Hematopoietic multipotent progenitor cell treated with erythropoietin and hydrocortisone succinate and interleukin-3 and kit ligand, for 17 days (in vitro differentiated cells): ENCODE measurements around the gene MBOAT7.

Experiments used
- DNase-seq: peaks from one replicate; pipeline ENCODE4 v3.0.0-alpha.2; 2015; ENCODE audit warnings: low spot score

Gene MBOAT7

DNA sequence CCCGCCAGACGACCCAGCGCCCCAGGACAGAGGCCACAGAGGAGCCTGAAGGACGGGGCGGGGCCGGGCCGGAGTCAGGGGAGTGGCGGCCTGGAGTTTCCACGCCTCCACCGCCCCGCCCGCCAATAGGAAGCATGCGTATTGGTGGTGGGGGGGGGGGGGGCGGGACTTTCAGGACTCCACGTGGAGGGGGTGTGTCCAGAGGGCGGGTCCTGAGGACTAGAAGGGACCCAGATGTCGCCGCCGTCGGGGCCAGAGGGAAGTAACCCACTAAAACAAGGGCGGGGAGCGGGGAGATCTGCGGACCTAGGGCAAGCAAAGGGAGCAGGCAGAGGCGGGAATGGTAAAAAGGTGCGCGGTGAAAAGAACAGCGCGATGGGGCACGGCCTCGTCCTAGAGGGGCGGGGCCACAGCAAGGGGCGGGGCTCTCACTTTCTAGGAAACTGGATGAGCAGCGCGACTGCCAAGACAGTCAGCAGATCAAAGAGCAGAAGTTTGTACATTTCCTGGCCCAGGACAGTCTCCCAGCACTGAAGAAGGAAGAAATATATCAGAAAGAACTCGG, 27.1 kb downstream of the MBOAT7 start:
- DNase-seq, result peak; percentile 89

DNA sequence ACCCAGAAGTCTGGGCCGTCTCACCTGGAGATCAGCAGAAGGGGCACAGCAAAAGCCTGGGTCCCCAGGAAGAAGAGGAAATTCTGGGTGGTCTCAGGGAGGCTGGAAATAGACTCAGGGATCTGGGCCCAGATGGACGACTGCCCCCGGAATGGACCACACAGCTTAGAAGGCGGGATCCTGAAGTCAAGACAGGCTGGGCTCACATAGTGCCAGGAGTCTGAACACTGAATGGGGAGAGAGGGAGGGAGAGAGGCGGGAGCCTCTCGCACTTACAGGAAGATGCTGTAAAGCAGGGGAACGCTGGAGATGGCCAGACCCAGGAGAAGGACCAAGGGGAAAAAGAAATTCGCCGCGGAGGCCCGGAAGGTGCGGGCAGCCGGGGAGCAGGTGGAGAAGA, 28.5 kb downstream of the MBOAT7 start:
- DNase-seq, result no peak

DNA sequence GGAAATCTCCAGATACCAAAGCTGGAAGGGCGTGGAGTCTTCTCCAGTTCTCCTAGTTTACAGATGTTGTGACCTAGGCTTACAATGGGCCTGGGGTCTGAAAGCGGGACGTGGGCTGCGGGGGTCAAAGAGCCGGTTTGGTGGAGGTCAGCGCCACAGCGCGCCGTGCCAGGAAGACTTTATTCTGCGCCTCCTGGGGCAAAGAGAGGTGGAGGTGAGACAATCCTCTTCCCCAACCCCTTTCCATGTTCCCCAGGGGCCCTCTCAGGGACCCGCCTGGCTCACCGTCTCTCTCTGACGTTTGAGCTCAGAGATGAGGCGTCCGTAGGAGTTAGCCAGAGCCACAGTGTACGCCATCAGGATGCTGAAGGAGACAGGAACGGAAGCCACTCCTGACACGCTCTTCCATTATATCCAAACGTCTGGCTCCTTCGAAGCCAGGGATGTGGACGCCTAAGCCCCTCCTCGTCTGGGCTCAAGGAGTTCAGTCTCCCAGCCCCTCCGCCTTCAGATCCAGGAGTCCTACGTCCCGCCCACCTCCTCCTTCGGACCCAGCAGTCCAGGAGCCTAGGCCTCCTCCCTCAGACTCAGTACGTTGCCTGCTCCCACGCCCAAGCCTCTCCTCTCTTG, 29.1 kb downstream of the MBOAT7 start:
- DNase-seq, result no peak

DNA sequence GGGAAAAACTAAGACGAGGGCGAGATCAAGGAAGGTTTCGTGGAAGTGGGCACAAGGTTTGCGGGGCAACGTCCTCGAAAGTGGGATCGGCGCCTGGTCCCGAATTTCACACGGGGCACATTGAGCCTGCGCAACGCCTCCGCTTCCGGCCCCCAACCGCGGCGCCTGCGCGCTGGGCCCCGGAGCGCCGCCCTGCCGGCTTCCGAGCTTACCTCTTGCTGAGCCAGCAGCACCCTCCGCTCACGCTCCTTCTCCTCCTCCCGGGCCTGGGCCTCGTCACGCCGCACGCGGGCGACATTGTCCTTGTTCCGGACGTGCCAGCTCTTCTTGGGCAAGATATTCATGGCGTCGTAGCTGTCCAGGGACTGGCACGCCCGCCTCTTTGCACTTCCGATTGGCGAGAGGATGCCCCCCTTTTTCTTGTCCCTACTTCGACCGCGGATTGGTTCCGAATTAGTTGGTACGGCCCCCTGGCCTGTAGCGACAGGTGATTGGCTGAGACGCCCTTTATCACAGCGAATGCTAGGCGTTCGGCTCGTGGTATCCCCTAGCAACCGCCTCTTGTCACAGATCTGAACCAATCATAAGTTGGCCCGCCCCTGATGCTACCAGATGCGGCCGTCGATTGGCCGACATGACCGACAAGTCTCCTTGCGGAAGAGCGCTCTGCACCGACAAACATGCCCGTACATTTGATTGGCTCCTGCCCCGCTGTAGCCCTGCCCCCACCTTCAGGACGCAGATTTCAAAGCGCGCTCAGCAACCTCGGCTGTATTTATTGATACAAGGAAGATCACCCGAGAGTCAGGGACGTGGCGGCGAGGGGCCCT, 29.8 kb downstream of the MBOAT7 start, which contains the start of gene LENG1:
Gene LENG1 (minus strand): TSS at position 370 of the 830 bp plus-strand sequence. CDS start 26 bp downstream, at position 344.
- DNase-seq, result peak; percentile 100

DNA sequence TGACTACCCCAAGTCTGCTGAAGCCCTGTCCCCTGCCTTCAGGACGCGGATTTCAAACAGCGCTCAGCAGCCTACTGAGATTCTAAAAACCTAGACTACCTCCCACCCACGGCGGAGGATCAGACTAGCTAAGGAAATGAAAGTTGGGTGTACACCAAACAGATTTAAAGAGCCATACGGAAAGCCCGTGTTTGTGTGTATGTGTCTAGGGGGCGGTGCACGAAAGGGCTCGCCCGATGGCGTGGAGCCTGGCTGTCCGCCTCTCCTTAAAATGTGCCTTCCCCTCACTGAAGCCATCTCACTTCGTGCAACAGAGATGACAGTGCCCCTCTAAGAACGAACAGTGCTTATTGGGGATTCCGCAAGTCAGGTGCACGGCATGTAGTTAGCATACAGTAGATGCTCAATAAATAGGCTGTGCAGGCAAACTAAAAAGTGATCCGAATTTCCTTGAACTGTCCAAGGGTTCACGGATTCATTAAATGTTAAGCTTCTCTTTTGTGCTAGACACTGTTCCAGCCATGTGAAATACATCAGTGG, 30.5 kb downstream of the MBOAT7 start:
- no peak for DNase-seq

DNA sequence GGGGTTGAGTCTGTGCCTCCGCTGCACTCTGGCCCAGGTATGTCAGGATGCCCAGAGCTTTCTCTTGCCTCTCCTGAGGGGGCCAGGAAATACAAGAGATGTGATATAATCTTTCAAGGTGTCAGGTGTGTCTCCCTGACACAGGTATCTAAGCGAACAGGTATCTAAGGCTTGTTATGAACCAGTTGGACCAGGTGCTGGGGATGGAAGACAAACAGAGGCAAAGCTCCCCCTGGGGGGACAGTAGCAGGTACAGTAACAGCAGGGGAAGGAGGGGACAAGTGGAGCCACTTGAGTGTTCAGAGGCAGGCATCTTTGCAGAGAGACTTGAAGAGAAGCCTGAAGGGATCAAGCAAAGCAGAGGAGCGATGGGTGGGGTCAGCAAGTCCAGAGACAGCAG, 32.4 kb downstream of the MBOAT7 start:
- DNase-seq, result no peak

DNA sequence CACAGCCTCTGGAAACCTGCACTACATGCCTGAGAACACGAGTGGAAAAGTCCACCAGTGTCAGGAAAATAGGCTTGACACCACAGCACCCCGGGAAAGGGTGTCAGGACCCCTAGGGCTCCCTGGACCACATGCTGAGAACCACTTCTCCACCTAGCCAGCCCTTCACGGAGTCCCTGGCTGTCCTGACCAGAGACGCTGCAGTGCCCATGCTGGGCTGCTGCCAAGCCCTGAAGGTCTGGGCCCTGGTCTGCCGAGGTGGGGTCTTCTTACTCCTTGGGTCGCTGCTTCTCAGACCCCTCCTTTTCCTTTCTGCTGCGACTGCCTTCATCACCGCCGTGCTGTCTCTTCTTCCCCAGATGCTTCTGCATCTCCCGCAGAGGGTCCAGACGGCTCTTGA, 32.9 kb downstream of the MBOAT7 start:
- no peak for DNase-seq

DNA sequence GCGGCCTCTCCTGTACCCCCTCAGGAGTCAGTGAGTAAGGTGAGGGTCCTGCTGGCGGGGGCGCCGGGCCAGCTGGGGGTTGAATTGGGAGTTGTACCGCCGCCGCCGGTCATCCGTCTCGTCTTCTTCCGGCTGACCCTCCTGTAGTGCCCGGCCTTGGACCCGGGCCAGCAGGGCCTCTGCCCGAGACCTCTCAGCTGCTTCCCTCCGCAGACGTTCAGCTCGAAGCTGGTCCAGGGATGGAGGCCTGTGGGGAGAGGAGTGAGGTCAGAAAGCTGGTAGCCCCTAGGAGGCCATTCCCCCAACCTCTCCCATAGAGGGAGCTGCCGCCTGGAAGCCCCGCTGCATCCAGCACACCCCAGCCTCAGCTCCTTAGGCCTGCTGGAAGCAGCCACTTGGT, 33.7 kb downstream of the MBOAT7 start:
- DNase-seq, result no peak

DNA sequence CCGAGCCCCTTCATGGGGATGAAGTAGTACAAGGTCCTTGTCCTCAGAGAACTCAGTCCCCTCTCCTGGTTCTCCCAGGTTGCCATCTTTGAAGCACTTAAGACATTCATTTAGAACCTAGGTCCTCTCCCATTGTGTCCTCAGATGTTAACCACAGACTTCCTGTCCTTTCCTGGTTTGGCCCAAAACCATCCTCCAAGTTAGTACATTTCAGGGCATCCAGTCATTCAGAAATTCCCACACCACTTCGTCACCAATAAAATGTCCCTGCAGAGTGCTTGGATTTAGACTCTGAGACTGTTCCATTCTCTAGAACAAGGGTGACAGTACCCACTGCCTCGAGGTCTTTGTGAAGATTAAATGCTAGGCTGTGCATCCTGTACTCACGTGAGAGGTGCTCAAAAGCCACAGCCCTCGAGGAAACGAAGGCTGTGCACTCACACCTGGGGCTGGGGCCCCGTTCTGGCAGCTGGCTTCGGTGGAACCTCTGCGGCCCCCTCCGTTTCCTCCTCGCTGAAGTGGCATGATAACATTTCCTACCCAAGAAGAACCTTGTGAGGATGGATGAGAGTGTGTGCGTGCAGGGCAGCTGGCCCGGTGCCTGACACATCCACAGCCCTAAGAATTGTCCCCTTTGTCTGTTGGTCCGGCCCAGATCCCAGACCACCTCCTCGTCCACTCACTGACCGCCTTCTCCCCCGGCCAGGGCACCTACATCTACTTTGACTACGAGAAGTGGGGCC, 34.6 kb downstream of the MBOAT7 start:
- no peak for DNase-seq

DNA sequence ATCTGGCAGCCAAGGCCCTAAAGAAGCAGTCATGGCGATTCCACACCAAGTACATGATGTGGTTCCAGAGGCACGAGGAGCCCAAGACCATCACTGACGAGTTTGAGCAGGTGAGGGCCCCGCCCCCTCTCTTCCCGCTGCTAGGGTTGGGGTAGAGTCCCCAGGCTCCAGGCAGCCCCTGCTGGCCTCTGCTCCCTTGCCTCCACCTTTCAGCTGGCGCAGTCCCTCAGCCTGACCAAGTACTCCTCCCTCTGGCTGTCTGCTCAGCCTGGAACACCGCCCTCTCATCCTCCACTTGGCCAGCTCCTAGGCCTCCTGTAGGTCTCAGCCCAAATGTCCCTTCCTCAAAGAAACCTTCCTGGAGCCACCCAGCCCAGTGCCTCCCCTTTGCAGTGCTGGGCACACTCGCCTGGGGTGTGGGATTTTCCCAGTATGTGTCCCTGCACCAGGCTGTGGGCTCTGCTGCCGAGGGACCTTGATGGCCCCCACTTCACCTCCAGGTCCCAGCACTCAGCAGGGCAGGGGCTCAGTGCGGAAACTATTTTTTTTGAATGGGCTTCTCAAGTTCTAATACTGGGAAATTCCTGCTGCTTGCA, 35.6 kb downstream of the MBOAT7 start:
- no peak for DNase-seq

DNA sequence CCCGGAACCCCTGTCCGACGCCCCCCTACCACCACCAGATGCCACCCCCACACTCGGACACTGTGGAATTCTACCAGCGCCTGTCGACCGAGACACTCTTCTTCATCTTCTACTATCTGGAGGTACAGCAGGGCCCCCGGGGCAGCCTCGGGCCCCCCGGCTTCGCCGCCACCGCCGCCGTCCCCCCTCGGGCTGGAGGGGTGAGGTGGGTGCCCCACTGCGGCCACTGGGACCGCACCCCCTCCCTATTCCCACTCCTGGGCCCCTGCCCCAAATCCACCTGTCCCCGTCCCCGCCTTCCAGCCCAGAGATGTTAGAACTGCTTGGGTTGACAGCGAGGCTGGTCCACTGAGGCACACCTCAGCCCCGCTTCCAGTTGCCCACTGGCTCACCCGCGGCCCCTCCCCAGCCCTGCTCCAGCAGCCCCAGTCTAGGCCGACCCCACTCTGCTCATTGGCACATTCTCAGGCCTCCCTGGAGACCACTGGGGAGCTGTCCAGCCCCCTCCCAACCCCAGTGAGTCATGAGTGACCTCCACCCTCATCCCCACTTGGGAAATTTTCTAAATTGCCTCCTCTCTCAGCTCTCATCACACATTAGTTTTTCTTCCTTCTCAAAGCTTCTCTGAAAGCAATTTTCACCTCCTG, 36.4 kb downstream of the MBOAT7 start:
- no peak for DNase-seq

DNA sequence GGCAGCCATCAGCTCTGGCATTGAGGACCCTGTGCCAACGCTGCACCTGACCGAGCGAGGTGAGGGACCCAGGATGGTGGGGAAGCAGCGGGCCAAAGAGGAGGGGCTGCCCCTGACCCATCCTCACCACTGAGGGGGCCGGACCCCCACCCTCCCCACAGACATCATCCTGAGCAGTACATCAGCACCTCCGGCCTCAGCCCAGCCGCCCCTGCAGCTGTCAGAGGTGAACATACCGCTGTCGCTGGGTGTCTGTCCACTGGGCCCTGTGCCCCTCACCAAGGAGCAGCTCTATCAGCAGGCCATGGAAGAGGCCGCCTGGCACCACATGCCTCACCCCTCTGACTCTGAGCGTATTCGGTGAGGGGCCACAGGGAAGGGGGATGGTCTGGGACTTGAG, 37.1 kb downstream of the MBOAT7 start:
- no peak for DNase-seq

DNA sequence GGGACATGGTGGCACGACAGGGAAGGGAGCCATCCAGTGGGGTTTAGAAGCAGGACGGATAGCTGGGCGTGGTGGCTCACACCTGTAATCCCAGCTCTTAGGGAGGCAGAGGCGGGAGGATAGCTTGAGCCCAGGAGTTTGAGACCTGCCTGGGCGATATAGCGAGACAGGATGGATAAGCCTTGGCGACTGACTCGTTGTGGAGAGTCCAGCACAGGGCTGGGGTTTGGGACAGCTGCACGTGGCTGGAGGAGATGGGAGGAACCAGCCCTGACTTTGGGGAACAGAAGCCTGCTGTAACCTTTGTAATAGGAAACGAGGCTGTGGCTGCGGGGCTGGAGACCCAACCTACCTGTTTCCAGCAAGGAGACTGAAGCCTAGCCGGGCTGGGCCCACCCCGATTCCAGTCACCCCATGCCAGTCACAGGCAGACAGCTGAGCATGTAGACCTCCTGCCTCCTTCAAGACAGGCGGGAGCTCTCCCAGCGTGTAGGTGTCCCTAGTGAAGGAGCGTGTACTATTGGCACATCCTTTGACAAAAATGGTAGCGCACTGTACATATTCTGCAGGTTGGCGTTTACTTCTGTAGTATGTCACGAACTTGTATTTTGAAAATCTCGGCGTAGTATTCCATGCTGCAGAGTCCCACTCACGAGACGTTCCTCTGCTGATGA, 37.9 kb downstream of the MBOAT7 start:
- DNase-seq, result no peak

DNA sequence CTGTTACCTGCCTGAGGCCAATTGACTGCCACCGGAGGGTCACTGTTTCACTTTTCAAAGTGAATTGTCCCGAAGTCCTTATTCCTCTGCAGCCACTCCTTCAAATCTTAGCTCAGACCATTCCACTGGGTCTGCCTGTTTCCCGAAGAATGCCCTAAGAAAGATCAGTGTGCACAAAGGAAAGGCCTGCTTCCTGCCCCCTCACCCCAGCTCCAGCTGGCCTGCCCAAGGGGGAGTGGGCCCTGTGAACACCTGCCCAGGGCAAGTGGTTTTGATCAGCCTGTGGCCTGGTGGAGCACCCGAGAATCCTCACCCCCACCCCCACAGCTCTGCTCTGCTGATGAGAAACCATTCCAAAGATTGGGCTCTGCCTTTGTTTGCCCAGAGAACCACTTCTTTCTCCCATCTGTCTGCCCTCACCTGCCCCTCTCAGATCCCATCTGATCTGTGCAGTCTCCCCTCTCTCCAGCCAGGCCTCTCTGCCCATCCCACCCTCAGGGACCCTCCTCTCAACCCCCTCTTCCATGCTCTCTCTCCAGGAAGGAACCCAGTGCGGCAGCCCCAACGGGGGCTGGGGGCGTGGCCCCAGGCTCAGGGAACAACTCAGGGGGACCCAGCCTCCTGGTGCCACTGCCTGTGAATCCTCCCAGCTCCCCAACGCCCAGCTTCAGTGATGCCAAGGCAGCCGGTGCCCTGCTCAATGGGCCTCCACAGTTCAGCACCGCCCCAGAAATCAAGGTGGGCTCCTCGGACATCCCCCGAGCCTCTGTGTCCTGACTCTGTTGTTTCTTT, 40.2 kb downstream of the MBOAT7 start:
- DNase-seq, result no peak

DNA sequence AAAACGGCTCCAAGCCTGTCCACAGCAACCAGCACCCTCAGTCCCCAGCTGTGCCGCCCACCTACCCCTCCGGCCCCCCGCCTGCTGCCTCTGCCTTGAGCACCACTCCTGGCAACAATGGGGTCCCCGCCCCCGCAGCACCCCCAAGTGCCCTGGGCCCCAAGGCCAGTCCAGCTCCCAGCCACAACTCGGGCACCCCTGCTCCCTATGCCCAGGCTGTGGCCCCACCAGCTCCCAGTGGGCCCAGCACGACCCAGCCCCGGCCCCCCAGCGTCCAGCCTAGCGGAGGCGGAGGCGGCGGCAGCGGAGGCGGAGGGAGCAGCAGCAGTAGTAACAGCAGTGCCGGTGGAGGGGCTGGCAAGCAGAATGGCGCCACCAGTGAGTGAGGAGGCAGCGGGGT, 41.2 kb downstream of the MBOAT7 start:
- no peak for DNase-seq

DNA sequence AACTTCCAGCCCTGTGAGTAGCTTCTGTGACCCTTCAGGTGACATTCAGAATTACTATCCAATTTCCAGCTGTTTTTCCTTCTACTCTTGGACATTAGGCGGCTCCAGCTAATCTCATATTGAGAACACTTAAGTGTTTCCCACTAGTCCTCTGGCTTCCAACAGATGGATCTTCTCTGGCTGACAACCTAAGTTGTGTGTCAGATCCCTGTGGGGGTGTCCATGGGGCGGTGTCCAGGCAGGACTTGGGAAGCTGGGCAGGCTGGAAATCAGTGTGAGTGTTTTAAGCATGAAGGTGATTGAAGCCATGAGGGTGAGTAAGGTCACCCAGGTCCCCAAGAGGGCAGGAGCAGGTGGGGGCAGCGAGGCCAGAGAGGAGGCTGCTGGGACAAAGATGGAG, 41.7 kb downstream of the MBOAT7 start:
- no peak for DNase-seq

DNA sequence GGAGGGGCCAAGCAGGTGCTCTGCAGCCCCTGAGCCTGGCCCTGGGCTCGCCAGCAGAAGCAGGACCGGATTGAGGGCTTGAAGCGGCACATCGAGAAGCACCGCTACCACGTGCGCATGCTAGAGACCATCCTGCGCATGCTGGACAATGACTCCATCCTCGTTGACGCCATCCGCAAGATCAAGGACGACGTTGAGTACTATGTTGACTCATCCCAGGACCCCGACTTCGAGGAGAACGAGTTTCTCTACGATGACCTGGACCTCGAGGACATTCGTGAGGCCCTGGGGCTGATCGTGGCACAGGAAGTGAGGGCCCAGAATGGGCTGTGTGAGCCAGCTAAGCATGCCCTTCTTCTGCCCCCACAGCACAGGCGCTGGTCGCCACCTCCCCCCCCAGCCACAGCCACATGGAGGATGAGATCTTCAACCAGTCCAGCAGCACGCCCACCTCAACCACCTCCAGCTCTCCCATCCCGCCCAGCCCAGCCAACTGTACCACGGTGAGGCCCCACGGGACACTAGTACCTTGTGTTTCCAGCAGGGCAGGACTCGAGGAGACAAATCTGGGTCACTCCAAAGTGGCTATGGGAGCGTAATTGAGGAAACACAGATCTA, 43.7 kb downstream of the MBOAT7 start:
- no peak for DNase-seq

DNA sequence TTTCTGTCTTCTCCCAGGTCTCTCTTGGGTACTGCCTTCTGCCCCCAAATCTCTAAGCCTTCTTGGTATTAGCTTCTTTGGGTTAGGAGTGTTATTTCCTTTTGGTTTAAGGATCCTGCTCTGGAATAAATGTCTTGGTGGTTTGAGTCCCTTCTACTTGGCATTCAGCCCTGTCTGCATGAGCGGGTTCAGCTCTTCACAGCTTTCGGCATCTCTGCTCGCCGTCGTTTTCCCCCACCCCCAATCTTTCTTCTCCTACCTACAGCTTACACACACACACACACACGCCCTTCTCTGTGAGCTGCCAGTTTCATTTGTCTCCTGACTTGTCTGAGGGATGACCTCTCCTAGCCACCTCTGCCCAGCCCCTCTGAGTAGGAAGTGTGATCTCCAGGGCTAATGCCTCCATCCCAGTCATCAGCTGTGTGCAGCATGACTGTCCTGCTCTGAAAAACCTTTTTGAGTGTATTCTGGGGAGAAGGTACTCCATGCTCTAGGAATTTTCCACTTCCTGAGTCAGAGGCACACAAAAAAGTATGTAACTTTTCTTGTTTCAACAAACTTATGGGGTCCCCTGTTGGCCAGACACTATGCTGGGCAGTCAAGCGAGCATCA, 47.1 kb downstream of the MBOAT7 start:
- DNase-seq, result no peak

DNA sequence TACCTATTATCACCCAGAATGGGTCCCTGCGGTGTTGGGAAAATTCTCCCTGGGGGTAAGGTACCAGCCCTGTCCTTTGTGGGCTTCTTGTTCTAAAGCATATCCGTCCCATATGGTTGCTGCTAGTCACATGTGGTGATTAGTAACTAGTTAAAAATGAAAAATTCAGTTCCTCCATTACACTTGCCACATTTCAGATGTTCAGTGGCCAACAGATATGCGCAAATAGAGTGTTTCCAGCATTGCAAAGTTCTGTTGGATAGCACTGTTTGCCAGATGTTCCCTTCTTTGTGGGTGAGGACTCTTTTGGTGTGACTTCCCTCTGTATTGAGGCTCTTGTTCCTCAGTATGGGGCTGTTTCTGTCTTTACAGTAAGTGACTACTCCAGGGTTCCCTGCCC, 48.0 kb downstream of the MBOAT7 start:
- no peak for DNase-seq
